Smooth muscle cell (in vitro differentiated cells): ENCODE data around the gene ATP5MG. TPM values are rescaled to one million over a fixed set of nuclear protein-coding genes. Genes with fewer than 3 reads are reported as not detected.
A peak's percentile ranks its signal among the peaks of the same experiment; 100 is the strongest.

Experiments
- DNase-seq: peaks from one replicate; lab custom pipeline; 2025; ENCODE audit not compliant: unreplicated experiment; lab: John Stamatoyannopoulos, UW
- H2AFZ ChIP-seq: fragments of 200-600 bp; sonication (generic); 2 replicates; pipeline ENCODE4 v1.6.0; 2016; ENCODE audit warnings: antibody characterized with exemption, low read depth, mild to moderate bottlenecking
- H3F3A ChIP-seq: fragments of 200-600 bp; sonication (generic); 2 replicates; pipeline ENCODE4 v1.6.0; 2017; ENCODE audit warnings: antibody characterized with exemption, low read depth
- H3K27ac ChIP-seq: fragments of 200-600 bp; sonication (generic); 2 replicates; pipeline ENCODE4 v1.5.1; 2016; ENCODE audit warnings: low read depth, mild to moderate bottlenecking
- H3K27me3 ChIP-seq: fragments of 200-600 bp; sonication (generic); 2 replicates; pipeline ENCODE4 v1.6.1; 2016; ENCODE audit warnings: low read depth, mild to moderate bottlenecking
- H3K36me3 ChIP-seq: fragments of 200-600 bp; sonication (generic); 2 replicates; pipeline ENCODE4 v1.5.1; 2016; ENCODE audit warnings: low read depth
- H3K4me1 ChIP-seq: fragments of 200-600 bp; sonication (generic); 2 replicates; pipeline ENCODE4 v1.5.1; 2016; ENCODE audit warnings: low read depth
- H3K4me2 ChIP-seq: fragments of 200-600 bp; sonication (generic); 2 replicates; pipeline ENCODE4 v1.6.0; 2016; ENCODE audit warnings: mild to moderate bottlenecking
- H3K4me3 ChIP-seq: fragments of 200-600 bp; sonication (generic); 2 replicates; pipeline ENCODE4 v1.5.1; 2016; ENCODE audit warnings: mild to moderate bottlenecking
- H3K79me2 ChIP-seq: fragments of 200-600 bp; sonication (generic); 2 replicates; pipeline ENCODE4 v1.6.0; 2016; ENCODE audit warnings: low read depth, mild to moderate bottlenecking
- H3K9ac ChIP-seq: fragments of 200-600 bp; sonication (generic); 2 replicates; pipeline ENCODE4 v1.6.0; 2016; ENCODE audit warnings: low read depth
- H3K9me3 ChIP-seq: fragments of 200-600 bp; sonication (generic); replicated peaks from 2 replicates; pipeline ENCODE4 v1.5.1; 2016; ENCODE audit warnings: low read depth
- H4K20me1 ChIP-seq: fragments of 200-600 bp; sonication (generic); 2 replicates; pipeline ENCODE4 v1.6.0; 2016; ENCODE audit warnings: low read depth
- CTCF ChIP-seq: fragments of 200-600 bp; sonication (generic); IDR thresholded peaks from 2 replicates; pipeline ENCODE4 v1.5.1; 2017; ENCODE audit warnings: borderline replicate concordance, mild to moderate bottlenecking, antibody characterized with exemption; ENCODE audit not compliant: insufficient read depth, poor library complexity, severe bottlenecking
- WGBS: methylation state at CpG from one replicate; pipeline ENCODE4 v1.1.7; 2016; ENCODE audit warnings: low lambda C conversion rate; 5-methylcytosine and 5-hydroxymethylcytosine counted together
- polyA plus RNA-seq: library from polyadenylated mRNA; unstranded; fragments of >200 nt; fragmentation: Nextera tagmentation; extraction: Ambion mirVana; gene quantifications from 2 replicates; pipeline ENCODE4 v1.2.1, GENCODE V29; 2016
- total RNA-seq: library from RNA; depleted of rRNA; stranded (reverse); fragments of >200 nt; gene quantifications from 2 replicates; pipeline ENCODE4 v1.2.3, GENCODE V29; 2014

ATP5MG gene
- total and polyA plus RNA-seq, 2 experiments from 2014 or later = 80.5 to 428 TPM

GRCh38 chr11:118359295-118359958, 42.0 kb upstream of the ATP5MG start, which contains the start of gene UBE4A:
TSS of gene UBE4A (plus strand) at chr11:118359600. CDS start at chr11:118365081, 5,481 bp downstream.
- Histone ChIP-seq H3K4me3 (peak within 1 kb of the TSS; percentile 73), H3K4me2 (peak within 1 kb of the TSS; percentile 89), H3K27ac (peak within 1 kb of the TSS; percentile 34), H3K79me2 (peaks cover 37% of the 10 kb centered on the region), H3K9me3 (no peaks in the 10 kb centered on the region), H3F3A (peaks cover 7% of the 10 kb centered on the region), H4K20me1 (peaks cover 30% of the 10 kb centered on the region), H3K27me3 (no peaks in the 10 kb centered on the region), H3K9ac (peak within 1 kb of the TSS; percentile 89), H2AFZ (peak within 1 kb of the TSS; percentile 96), H3K36me3 (no peaks in the 10 kb centered on the region), H3K4me1 (peaks cover 9% of the 10 kb centered on the region)
- no peak for TF ChIP-seq CTCF
- 8% methylated on average over 33 of the region's 33 CpGs for WGBS
- DNase-seq = peak; percentile 45

GRCh38 chr11:118364956-118365615, 36.3 kb upstream of the ATP5MG start:
- 97% methylated on average over 3 of the region's 3 CpGs for WGBS
- no peaks in the 10 kb centered on the region for H3K27me3 ChIP-seq
- no peak overlapping the region for H3K27ac ChIP-seq
- no peak overlapping the region for H2AFZ ChIP-seq
- no peak overlapping the region for H3K4me2 ChIP-seq
- H3K4me1 ChIP-seq = peaks cover 7% of the 10 kb centered on the region
- no peak for TF ChIP-seq CTCF
- no peaks in the 10 kb centered on the region for H3K9me3 ChIP-seq
- no peak for DNase-seq
- H3K4me3 ChIP-seq = no peak overlapping the region
- H3K79me2 ChIP-seq = peaks cover 32% of the 10 kb centered on the region
- H3K36me3 ChIP-seq = peaks cover 24% of the 10 kb centered on the region
- H3F3A ChIP-seq = no peaks in the 10 kb centered on the region
- H4K20me1 ChIP-seq = peaks cover 30% of the 10 kb centered on the region
- no peak overlapping the region for H3K9ac ChIP-seq

GRCh38 chr11:118366287-118366686, 35.1 kb upstream of the ATP5MG start:
- Histone ChIP-seq H3K9me3 (no peaks in the 10 kb centered on the region), H3K4me2 (no peak overlapping the region), H3K27ac (no peak overlapping the region), H4K20me1 (peaks cover 22% of the 10 kb centered on the region), H3F3A (no peaks in the 10 kb centered on the region), H3K9ac (no peak overlapping the region), H3K79me2 (peaks cover 20% of the 10 kb centered on the region), H3K4me3 (no peak overlapping the region), H3K4me1 (no peaks in the 10 kb centered on the region), H3K27me3 (no peaks in the 10 kb centered on the region), H2AFZ (no peak overlapping the region), H3K36me3 (peaks cover 30% of the 10 kb centered on the region)
- WGBS = 100% methylated on average over 1 of the region's 1 CpG
- DNase-seq = no peak
- TF ChIP-seq CTCF = no peak
